SK-N-SH (cell line): ENCODE data around the gene NCKAP5.

Experiments
- EP300 ChIP-seq, 2 experiments: IDR thresholded peaks; 2 replicates each; pipeline versions ENCODE4 v1.4.0 to v1.6.1; 2012; ENCODE audit warnings: borderline replicate concordance in 1 of 2, low read depth in 1 of 2, low read length in 1 of 2
- GABPA ChIP-seq: IDR thresholded peaks from 2 replicates; pipeline ENCODE4 v1.4.0; 2012; ENCODE audit warnings: low read depth, mild to moderate bottlenecking
- MEF2A ChIP-seq: IDR thresholded peaks from 2 replicates; pipeline ENCODE4 v1.4.0; 2012; ENCODE audit warnings: low read depth, borderline replicate concordance
- NFIC ChIP-seq: IDR thresholded peaks from 2 replicates; pipeline ENCODE4 v1.4.0; 2012; ENCODE audit warnings: borderline replicate concordance
- POLR2AphosphoS5 ChIP-seq: IDR thresholded peaks from 2 replicates; pipeline ENCODE4 v1.6.1; 2012; ENCODE audit warnings: low read depth, low read length
- SMC3 ChIP-seq: IDR thresholded peaks from 2 replicates; pipeline ENCODE4 v1.6.1; 2012; ENCODE audit warnings: low read depth, low read length, improper control_type of control experiment
- TAF1 ChIP-seq: IDR thresholded peaks from 2 replicates; pipeline ENCODE4 v1.6.1; 2012; ENCODE audit warnings: low read depth, mild to moderate bottlenecking, low read length, moderate library complexity, borderline replicate concordance
- TCF12 ChIP-seq: IDR thresholded peaks from 2 replicates; pipeline ENCODE4 v1.4.0; 2012
- TF ChIP-seq, protein P1 (sequence below): fragments of 200-600 bp; sonication (generic); IDR thresholded peaks from 2 replicates; pipeline ENCODE4 v1.6.1; 2017; ENCODE audit warnings: antibody characterized with exemption, mild to moderate bottlenecking, moderate library complexity
- TF ChIP-seq, protein P2 (sequence below): fragments of 150-350 bp; IDR thresholded peaks from 2 replicates; pipeline ENCODE4 v1.6.1; 2017; ENCODE audit warnings: antibody characterized with exemption, low read length, low read depth, borderline replicate concordance
- TF ChIP-seq, protein P3 (sequence below): IDR thresholded peaks from 2 replicates; pipeline ENCODE4 v1.4.0; 2012; ENCODE audit warnings: low read depth
- TF ChIP-seq, protein P4 (sequence below): IDR thresholded peaks from 2 replicates; pipeline ENCODE4 v1.4.0; 2012; ENCODE audit warnings: low read depth, borderline replicate concordance
- TF ChIP-seq, protein P5 (sequence below): IDR thresholded peaks from 2 replicates; pipeline ENCODE4 v1.6.1; 2012; ENCODE audit warnings: mild to moderate bottlenecking, low read depth, low read length, moderate library complexity

DNA sequence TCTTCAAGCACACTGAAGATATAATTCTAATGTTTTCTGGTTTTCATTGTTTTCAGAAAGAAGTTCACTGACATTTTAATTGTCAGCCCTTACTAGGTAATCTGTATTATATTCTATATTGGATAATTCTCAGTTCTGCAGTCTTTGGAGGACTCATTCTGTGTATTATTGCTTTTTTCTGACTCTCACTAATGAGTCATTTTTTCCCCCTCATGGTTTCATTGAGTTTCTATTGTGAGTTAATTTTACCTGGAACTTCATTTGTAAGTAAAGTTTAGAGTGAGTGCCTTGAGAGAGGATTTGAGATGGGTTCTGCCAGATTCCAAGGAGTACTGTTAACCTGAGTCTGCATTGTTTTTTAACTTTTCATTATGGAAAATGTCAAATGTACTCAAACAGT lies 807.9 kb downstream of the NCKAP5 start:
- no peak for TF ChIP-seq TAF1
- TF ChIP-seq MEF2A = no peak
- TF ChIP-seq, protein P1, sequence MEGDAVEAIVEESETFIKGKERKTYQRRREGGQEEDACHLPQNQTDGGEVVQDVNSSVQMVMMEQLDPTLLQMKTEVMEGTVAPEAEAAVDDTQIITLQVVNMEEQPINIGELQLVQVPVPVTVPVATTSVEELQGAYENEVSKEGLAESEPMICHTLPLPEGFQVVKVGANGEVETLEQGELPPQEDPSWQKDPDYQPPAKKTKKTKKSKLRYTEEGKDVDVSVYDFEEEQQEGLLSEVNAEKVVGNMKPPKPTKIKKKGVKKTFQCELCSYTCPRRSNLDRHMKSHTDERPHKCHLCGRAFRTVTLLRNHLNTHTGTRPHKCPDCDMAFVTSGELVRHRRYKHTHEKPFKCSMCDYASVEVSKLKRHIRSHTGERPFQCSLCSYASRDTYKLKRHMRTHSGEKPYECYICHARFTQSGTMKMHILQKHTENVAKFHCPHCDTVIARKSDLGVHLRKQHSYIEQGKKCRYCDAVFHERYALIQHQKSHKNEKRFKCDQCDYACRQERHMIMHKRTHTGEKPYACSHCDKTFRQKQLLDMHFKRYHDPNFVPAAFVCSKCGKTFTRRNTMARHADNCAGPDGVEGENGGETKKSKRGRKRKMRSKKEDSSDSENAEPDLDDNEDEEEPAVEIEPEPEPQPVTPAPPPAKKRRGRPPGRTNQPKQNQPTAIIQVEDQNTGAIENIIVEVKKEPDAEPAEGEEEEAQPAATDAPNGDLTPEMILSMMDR = no peak
- no peak for TF ChIP-seq TCF12
- no peak for TF ChIP-seq SMC3
- TF ChIP-seq, protein P2, sequence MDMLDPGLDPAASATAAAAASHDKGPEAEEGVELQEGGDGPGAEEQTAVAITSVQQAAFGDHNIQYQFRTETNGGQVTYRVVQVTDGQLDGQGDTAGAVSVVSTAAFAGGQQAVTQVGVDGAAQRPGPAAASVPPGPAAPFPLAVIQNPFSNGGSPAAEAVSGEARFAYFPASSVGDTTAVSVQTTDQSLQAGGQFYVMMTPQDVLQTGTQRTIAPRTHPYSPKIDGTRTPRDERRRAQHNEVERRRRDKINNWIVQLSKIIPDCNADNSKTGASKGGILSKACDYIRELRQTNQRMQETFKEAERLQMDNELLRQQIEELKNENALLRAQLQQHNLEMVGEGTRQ = no peak
- TF ChIP-seq, protein P3, sequence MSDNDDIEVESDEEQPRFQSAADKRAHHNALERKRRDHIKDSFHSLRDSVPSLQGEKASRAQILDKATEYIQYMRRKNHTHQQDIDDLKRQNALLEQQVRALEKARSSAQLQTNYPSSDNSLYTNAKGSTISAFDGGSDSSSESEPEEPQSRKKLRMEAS = no peak
- TF ChIP-seq GABPA = no peak
- TF ChIP-seq, protein P4, sequence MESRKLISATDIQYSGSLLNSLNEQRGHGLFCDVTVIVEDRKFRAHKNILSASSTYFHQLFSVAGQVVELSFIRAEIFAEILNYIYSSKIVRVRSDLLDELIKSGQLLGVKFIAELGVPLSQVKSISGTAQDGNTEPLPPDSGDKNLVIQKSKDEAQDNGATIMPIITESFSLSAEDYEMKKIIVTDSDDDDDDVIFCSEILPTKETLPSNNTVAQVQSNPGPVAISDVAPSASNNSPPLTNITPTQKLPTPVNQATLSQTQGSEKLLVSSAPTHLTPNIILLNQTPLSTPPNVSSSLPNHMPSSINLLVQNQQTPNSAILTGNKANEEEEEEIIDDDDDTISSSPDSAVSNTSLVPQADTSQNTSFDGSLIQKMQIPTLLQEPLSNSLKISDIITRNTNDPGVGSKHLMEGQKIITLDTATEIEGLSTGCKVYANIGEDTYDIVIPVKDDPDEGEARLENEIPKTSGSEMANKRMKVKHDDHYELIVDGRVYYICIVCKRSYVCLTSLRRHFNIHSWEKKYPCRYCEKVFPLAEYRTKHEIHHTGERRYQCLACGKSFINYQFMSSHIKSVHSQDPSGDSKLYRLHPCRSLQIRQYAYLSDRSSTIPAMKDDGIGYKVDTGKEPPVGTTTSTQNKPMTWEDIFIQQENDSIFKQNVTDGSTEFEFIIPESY = no peak
- no peak for TF ChIP-seq POLR2AphosphoS5
- no peak for TF ChIP-seq EP300 (IDR thresholded peaks at IDR 0.05; ENCODE audit: borderline replicate concordance in 1 of 2, low read depth in 1 of 2, low read length in 1 of 2)
- TF ChIP-seq, protein P5, sequence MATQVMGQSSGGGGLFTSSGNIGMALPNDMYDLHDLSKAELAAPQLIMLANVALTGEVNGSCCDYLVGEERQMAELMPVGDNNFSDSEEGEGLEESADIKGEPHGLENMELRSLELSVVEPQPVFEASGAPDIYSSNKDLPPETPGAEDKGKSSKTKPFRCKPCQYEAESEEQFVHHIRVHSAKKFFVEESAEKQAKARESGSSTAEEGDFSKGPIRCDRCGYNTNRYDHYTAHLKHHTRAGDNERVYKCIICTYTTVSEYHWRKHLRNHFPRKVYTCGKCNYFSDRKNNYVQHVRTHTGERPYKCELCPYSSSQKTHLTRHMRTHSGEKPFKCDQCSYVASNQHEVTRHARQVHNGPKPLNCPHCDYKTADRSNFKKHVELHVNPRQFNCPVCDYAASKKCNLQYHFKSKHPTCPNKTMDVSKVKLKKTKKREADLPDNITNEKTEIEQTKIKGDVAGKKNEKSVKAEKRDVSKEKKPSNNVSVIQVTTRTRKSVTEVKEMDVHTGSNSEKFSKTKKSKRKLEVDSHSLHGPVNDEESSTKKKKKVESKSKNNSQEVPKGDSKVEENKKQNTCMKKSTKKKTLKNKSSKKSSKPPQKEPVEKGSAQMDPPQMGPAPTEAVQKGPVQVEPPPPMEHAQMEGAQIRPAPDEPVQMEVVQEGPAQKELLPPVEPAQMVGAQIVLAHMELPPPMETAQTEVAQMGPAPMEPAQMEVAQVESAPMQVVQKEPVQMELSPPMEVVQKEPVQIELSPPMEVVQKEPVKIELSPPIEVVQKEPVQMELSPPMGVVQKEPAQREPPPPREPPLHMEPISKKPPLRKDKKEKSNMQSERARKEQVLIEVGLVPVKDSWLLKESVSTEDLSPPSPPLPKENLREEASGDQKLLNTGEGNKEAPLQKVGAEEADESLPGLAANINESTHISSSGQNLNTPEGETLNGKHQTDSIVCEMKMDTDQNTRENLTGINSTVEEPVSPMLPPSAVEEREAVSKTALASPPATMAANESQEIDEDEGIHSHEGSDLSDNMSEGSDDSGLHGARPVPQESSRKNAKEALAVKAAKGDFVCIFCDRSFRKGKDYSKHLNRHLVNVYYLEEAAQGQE = no peak
- no peak for TF ChIP-seq NFIC
